Activated T-cell treated with anti-CD3 and anti-CD28 coated beads for 1 hour (primary cell): ENCODE results near the gene ZMYND19.
"Not testable (repeated sequence)": the region's sequence is repeated elsewhere in the genome, so short reads cannot be mapped to it uniquely, and the experiment has no call there.

Source experiments
- DNase-seq: peaks from one replicate; pipeline ENCODE4 v3.0.0-alpha.2; 2020; ENCODE audit warnings: low read depth

The ZMYND19 gene

GRCh38 chr9:137554349-137554748, 36.0 kb downstream of the ZMYND19 start:
- DNase-seq: no peak

DNA sequence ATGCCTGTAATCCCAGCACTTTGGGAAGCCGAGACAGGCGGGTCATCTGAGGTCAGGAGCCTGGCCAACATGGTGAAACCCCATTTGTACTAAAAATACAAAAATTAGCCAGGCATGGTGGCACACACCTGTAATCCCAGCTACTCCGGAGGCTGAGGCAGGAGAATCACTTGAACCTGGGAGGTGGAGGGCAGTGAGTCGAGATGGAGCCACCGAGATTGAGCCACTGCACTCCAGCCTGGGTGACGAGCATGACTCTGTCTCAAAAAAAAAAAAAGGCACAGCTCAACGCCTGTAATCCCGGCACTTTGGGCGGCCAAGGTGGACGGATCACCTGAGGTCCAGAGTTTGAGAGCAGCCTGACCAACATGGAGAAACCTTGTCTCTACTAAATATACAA, 36.7 kb downstream of the ZMYND19 start:
- not testable (repeated sequence) for DNase-seq

GRCh38 chr9:137552022-137552768, 38.1 kb downstream of the ZMYND19 start:
- no peak for DNase-seq

DNA sequence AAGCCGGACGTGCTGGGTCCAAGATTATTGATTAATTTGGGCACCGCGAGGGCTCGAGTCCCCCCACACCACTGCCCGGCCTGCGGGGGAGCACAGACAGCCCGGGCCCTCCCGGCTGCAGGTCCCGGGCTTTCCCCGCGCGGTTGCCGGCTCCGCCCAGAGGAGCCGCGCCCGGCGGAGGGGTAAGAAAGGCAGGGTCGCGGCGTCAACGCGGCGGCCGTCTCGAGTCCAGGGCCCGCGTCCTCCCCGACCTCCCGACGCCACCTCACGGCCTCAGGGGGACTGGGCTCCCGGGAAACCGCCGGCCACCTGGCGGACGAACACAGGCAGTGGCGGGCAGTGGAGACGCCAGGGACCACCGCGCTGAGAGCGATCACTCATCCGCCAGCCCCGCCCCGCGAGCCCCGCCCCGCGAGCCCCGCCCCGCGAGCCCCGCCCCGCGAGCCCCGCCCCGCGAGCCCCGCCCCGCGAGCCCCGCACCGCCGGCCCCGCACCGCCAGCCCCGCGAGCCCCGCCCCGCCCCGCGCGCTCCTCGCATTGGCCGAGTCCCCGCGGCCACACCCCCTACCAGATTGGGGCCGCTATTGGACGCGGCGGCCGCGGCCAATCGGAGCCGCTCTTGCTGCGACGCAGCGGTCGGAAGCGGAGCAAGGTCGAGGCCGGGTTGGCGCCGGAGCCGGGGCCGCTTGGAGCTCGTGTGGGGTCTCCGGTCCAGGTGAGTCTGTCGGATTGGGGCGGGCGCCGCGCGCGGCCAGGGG, 38.9 kb downstream of the ZMYND19 start, which contains the start of gene MRPL41:
TSS of gene MRPL41 (plus strand) at position 616 of the 758 bp plus-strand sequence. CDS start 203 bp downstream, outside the sequence.
- DNase-seq: peak; percentile 85

GRCh38 chr9:137550958-137551263, 39.4 kb downstream of the ZMYND19 start:
- not testable (repeated sequence) for DNase-seq

DNA sequence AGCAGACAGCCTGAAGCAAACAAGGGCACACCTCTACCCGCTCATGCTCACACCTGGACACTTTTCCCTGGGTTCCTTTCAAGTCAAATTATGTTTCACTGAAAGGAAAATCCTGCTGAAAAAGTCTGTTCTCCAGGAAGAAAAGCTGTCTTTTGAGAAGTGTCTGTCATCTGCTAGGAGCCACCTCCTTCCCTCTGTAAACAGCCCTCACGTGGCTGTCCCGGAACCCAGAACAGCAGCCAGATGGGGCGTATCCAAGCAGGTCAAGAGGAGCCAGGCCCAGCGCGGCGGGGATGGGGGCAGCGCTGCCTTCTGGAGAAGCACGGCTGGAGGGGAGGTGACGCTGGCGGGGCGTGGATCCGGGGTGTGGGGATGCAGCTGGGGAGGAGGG, 40.1 kb downstream of the ZMYND19 start, which contains the start of gene PNPLA7:
TSS of gene PNPLA7 (minus strand) at position 172 of the 391 bp plus-strand sequence. CDS start 205 bp downstream, outside the sequence.
- peak; percentile 37 for DNase-seq

DNA sequence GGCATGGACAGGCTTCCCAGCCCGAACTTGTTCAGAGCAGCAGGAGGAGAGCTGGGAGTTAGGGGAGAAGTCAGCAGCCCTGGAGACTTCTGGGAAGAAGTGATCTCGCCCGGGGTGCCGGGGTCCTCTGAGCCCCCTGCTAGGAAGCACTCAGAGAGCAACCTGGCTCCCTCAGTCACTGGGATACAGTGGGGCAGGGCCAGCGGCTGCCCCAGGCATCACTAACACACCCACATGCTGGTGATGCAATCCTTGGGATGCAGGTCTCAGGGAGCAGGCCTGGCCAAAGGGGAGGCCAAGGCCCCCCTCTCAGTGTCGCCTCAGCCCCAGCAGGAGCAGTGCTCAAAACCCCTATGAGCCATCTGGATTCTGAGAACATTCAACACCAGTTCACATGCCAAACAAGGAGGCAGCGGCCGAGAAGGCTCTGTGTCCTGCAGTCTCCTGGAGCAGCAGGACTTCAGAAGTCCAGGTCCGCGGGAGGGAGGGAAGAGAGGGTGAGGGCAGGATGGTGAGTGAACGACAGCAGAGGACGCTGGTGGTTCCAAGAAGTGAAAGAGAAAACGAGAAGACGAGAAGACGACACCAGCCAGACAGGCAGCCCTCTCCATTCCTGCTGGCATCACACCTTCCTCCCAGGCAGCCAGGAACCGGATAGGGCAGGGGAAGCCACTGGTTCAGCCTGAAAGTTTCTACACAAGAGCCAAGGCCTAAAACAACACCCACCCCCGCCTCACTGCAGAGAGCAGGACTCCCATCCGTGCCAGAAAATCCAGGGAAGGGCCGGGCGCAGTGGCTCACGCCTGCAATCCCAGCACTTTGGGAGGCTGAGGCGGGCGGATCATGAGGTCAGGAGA, 42.4 kb downstream of the ZMYND19 start:
- DNase-seq: no peak

- DNase-seq: no peak
Measured at GRCh38 chr9:137545123-137545522, 45.2 kb downstream of the ZMYND19 start.

DNA sequence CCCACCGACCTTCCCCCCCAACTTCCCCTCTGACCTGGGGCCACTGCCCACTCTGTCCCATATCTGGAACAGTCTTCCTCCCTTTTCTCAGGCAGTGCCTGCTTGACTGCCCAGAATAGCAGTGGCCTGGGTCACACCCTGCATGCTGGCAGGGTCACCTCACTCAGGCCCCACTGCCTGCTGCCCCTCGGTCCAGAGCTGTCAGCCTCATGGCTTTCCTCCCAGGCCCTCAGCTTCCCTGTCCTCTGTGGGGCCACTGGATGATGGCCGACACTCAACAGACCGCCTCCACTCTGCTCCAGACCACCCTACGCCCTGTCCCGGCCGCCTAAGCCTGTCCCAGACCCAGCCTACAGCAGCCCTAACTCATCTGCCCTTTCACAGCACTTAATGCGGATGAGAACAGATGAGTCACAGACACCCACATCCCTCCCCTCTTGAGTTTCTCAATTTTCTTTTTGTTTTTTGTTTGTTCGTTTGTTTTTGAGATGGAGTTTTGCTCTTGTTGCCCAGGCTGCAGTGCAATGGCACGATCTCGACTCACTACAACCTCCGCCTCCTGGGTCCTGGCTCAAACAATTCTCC, 46.0 kb downstream of the ZMYND19 start:
- no peak for DNase-seq

GRCh38 chr9:137543237-137543963, 46.9 kb downstream of the ZMYND19 start:
- no peak for DNase-seq

- DNase-seq: no peak
Measured at GRCh38 chr9:137542486-137542885, 47.8 kb downstream of the ZMYND19 start.

DNA sequence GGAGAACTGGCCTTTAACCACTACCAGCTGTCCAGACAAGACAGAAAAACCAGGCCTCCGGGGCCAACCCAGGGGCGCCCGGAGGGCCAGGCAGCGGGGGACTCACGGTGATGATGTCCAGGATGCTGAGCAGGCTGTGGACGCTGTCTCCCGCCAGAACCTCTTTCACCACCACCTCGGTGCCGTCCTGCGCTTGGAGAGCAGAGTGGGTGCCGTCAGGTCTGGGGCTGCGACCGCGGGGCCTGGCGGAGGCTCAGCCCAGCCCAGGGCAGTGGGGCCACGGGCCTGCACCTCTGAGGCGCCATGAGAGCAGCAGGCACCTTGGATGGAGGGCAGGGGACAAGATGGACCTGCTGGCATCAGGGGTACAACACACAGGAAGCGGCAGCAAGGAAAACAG, 49.8 kb downstream of the ZMYND19 start:
- DNase-seq: no peak

- no peak for DNase-seq
Measured at GRCh38 chr9:137538058-137538457, 52.3 kb downstream of the ZMYND19 start.

- DNase-seq: not testable (repeated sequence)
Measured at GRCh38 chr9:137536594-137537131, 53.6 kb downstream of the ZMYND19 start.

DNA sequence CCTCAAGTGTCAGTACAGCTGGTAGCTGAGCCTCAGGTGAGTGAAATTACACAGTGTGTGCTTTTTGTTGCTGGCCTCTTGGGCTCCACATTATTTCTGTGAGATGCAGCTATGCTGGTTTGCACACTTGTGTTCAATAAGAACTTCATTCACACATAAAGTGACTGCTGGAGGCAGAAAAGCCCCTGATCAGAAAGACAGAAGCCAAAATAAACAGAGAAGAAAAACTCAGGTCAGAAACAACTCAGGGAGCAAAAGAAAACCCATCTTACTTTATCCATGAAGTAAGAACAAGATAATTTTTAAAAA, 55.2 kb downstream of the ZMYND19 start:
- no peak for DNase-seq

GRCh38 chr9:137534256-137535119, 55.8 kb downstream of the ZMYND19 start:
- DNase-seq: no peak

- DNase-seq: not testable (repeated sequence)
Measured at GRCh38 chr9:137532891-137533468, 57.3 kb downstream of the ZMYND19 start.
